RWPE1 (cell line): Measurements from ENCODE around the gene STEAP2.

Experiments
- CTCF ChIA-PET: fragments of 350-600 bp; sonication (Branson Sonifier 250); formaldehyde crosslinking; extraction: SDS; loops from one replicate; lab custom pipeline; 2021; lab: Yijun Ruan, JAX
- POLR2A ChIA-PET: fragments of 400-600 bp; formaldehyde crosslinking; extraction: SDS; loops from one replicate; lab custom pipeline; 2020; ENCODE audit warnings: antibody characterized with exemption; ENCODE audit not compliant: low non-redundant PET; lab: Yijun Ruan, JAX
- DNase-seq: peaks from one replicate; pipeline ENCODE4 v3.0.0; 2012; ENCODE audit warnings: low spot score
- H3K27ac ChIP-seq: fragments of 450-650 bp; 2 replicates; pipeline ENCODE4 v1.5.1; 2017
- TF ChIP-seq, protein P1 (sequence below): fragments of 450-650 bp; conservative IDR thresholded peaks from 2 replicates; pipeline ENCODE4 v1.5.1; 2017; ENCODE audit warnings: low read depth, mild to moderate bottlenecking

The STEAP2 gene

DNA sequence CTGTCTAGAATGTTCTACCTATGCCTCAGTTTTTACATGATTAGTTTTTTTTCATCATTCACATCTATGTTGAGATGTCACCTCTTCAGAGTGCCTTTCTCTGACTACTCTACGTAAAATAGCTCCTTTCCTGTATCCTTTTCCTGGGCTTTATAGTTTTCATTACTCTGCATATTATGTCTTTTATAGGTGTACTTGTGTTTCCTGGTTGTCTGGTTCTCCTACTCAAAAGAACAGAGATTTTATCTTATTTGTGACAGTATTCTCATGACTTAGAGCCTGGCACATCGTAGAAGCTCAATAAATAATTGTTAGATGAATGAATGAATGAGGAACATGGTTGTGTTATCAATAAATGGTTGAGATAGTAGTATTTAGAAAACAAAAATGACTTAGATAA lies 39.4 kb upstream of the STEAP2 start:
- DNase-seq, result no peak
- ChIA-PET CTCF (interaction anchor here (0.5 to 0.8 kb wide), 3 partner anchors 18 to 1909 kb away, joined by 3 read pairs; partner anchors contain the start of gene STEAP1), POLR2A (no interaction called here)
- TF ChIP-seq, protein P1, sequence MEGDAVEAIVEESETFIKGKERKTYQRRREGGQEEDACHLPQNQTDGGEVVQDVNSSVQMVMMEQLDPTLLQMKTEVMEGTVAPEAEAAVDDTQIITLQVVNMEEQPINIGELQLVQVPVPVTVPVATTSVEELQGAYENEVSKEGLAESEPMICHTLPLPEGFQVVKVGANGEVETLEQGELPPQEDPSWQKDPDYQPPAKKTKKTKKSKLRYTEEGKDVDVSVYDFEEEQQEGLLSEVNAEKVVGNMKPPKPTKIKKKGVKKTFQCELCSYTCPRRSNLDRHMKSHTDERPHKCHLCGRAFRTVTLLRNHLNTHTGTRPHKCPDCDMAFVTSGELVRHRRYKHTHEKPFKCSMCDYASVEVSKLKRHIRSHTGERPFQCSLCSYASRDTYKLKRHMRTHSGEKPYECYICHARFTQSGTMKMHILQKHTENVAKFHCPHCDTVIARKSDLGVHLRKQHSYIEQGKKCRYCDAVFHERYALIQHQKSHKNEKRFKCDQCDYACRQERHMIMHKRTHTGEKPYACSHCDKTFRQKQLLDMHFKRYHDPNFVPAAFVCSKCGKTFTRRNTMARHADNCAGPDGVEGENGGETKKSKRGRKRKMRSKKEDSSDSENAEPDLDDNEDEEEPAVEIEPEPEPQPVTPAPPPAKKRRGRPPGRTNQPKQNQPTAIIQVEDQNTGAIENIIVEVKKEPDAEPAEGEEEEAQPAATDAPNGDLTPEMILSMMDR, result no peak
- H3K27ac ChIP-seq, result no peak overlapping the region

DNA sequence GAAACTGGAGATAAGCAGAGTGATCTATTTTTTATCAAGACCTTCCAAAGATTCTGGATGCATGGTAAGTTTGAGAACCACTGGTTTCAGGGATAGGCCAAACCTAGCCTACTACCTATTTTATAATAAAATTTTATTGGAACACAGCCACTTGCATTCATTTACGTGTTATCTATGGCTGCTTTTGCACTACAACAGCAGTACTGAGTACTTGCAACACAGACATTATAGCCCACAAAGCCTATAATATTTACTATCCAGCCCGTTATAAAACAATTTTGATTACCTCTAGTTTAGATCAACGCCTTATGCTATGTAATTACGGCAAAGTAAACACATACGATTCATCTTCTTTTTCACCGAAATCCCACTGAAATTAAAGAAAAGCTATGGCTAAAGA lies 38.9 kb upstream of the STEAP2 start:
- CTCF ChIA-PET, result no interaction called here
- no peak overlapping the region for H3K27ac ChIP-seq
- POLR2A ChIA-PET, result no interaction called here
- TF ChIP-seq, protein P1, result no peak
- no peak for DNase-seq

- no peak overlapping the region for H3K27ac ChIP-seq
- ChIA-PET POLR2A (no interaction called here), CTCF (interaction anchor here (0.6 kb wide), 1 partner anchor 78 kb away, joined by 3 read pairs; no protein-coding TSS in a partner anchor)
- TF ChIP-seq, protein P1, result no peak
- DNase-seq, result no peak
Observed at GRCh38 chr7:90173127-90173844, 38.3 kb upstream of the STEAP2 start.

DNA sequence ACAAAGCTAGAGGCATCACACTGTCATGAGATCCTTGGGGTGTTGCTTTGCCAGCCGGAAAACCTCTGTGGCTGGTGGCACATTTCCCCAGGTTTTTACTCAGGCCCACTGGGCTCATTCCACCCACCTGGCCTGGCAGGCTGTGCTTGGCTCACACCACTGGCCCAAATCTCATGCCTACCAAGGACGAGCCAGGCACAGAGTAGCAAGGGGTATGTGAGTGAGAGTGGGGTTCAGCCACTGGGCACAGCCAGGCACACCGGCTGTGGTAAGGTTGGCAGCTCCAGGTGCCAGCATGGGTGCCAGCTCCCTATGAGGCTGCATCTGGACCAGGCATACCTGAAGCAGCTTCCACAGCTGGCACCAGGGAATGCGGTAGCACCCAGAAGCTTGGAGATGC lies 35.9 kb upstream of the STEAP2 start:
- DNase-seq, result no peak
- ChIA-PET POLR2A (no interaction called here), CTCF (no interaction called here)
- no peak overlapping the region for H3K27ac ChIP-seq
- TF ChIP-seq, protein P1, result no peak

DNA sequence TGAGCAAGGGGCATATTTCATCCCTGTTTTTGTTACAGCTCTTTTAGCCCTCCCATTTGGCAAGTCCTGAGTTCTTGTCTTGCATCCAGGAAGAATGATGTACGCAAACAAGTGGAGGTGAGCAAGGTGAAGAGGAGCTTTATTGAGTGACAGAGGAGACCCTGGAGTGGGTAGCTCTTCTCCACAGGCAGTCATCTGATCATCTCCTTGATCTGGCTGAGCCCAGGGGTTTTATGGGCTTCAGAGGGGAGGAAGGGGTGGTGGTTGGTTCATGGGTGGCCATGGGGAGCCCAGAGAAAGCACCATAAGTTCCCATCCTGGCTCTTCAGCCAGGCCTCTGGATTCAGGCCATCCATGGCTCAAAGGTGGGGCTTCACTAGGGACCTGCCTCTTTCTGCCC lies 35.3 kb upstream of the STEAP2 start:
- ChIA-PET POLR2A (no interaction called here), CTCF (no interaction called here)
- no peak for DNase-seq
- TF ChIP-seq, protein P1, result no peak
- no peak overlapping the region for H3K27ac ChIP-seq

DNA sequence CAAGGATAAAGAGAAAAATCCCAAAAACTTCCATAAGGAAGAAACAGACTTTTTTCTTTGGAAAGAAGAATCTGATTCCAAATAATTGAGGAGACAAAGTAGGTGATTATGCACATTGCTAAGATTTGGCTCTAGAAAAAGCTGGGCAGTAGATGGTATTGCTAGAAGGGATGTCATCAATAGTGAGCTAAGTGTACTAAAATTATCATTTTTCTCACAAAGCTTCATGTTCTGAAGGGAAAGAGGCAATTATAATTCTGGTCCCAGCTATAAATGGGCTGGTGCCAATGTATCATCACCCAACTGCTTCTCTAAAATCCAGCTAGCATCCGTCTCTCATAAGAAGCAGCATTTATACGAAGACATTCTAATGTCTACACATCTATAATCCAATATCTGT lies 33.4 kb upstream of the STEAP2 start:
- no peak overlapping the region for H3K27ac ChIP-seq
- DNase-seq, result no peak
- TF ChIP-seq, protein P1, result no peak
- ChIA-PET POLR2A (no interaction called here), CTCF (interaction anchor here (0.9 kb wide), 1 partner anchor 12 kb away, joined by 5 read pairs; no protein-coding TSS in a partner anchor)
